GM12872 (cell line): ENCODE data around the gene ZC3H18.

Experiments used
- TF ChIP-seq, protein P1 (sequence below): IDR thresholded peaks from 3 replicates; pipeline ENCODE4 v1.5.1; 2011; ENCODE audit warnings: low read depth, mild to moderate bottlenecking, low read length, moderate library complexity; ENCODE audit not compliant: insufficient read depth

The ZC3H18 gene

DNA sequence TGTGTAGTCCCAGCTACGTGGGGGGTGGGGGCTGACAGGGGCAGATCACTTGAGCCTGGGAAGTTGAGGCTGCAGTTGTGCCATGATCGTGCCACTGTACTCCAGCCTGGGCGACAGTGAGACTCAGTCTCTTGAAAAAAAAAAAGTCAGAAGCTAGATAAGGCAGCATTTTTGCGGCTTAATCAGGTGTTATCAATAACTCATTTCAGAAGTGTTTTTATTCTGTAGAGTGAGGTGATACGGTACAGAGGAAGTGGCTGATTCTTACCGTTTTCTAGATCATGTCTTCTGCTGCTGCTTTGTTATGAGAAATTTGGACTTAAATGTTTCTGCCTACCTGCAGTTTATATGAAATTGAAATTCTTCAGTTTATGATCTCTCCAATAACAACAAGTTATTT, 18.6 kb downstream of the ZC3H18 start:
- TF ChIP-seq, protein P1, sequence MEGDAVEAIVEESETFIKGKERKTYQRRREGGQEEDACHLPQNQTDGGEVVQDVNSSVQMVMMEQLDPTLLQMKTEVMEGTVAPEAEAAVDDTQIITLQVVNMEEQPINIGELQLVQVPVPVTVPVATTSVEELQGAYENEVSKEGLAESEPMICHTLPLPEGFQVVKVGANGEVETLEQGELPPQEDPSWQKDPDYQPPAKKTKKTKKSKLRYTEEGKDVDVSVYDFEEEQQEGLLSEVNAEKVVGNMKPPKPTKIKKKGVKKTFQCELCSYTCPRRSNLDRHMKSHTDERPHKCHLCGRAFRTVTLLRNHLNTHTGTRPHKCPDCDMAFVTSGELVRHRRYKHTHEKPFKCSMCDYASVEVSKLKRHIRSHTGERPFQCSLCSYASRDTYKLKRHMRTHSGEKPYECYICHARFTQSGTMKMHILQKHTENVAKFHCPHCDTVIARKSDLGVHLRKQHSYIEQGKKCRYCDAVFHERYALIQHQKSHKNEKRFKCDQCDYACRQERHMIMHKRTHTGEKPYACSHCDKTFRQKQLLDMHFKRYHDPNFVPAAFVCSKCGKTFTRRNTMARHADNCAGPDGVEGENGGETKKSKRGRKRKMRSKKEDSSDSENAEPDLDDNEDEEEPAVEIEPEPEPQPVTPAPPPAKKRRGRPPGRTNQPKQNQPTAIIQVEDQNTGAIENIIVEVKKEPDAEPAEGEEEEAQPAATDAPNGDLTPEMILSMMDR, result no peak

DNA sequence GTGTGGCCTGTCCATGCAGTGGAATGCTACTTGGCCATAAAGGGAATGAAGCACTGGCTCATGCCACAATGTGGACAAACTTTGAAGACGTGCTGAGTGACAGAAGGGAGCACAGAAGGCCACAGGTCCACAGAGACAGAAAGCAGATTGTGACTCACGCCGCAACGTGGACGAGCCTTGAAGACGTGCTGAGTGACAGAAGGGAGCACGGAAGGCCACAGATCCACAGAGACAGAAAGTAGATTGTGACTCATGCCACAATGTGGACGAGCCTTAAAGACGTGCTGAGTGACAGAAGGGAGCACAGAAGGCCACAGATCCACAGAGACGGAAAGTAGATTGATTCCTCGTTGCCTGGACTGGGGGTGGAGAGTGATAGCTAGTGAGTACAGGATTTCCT, 19.2 kb downstream of the ZC3H18 start:
- TF ChIP-seq, protein P1, result no peak

DNA sequence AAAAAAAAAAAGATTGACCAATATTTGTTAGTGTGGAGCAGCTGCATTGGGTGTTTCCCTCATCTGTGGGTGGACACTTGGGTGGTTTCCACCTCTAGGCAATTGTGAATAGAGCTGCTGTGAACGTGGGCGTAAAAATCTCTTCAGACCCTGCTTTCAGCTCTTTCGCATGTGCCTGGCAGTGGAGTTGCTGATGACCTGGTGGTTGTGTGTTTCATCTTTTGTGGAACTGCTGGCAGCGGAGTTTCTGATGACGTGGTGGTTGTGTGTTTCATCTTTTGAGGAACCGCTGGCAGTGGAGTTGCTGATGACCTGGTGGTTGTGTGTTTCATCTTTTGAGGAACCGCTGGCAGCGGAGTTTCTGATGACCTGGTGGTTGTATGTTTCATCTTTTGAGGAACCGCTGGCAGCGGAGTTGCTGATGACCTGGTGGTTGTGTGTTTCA, 21.4 kb downstream of the ZC3H18 start:
- TF ChIP-seq, protein P1, result no peak

DNA sequence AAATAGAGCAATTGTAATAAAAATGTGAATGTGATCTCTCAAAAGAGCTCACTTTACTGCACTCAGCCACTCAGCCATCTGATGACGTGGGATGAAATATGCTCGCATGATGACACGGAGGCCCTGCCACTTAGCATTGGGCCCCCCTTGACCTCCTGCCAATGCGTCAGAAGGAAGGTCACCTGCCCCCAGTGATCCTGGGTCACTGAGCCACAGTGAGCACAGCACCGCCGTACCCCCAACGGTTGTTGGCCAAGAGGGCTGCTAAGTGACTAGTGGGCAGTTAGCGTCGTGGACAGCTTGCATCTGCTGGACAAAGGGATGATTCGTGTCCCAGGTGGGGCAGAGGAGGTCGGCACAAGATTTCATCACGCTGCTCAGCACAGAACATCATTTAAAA, 22.9 kb downstream of the ZC3H18 start:
- TF ChIP-seq, protein P1, result no peak

DNA sequence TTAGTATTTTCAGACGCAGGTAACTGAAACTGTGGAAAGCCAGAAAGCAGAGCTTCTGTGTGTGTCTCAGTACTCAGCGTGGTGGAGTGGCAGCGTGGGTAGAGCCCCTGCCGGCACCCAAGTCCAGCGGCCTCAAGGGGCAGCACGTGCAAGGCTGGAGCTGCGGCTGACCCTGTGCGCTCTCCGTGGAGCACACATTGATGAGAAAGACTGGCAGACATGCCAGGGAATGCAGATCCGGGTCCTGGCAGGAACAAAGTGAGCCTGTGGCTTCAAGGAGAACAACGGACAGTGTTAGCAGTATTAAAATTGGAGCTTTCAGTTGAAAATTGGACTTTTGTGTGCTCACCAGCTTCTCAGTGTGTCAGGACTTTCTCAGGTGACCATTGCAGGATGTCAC, 23.3 kb downstream of the ZC3H18 start:
- TF ChIP-seq, protein P1, result no peak

DNA sequence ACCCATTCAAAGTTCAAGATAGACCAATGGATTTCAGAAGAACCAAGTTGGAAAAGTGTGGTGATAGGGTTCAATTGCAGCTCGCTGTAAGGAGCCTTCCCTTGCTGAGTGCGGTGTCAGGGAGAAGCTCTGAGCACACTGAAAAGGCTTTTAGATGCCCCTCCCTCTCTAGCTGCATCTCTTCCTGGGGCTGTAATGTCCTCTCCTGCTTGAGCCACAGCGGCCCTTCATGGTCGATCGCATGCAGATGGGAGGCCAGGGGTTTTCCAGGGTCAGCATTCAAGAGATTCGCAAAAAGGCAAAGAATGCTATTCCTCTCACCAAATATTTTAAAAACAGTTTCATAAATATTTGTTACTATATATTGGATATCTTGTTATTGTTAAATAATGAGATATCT, 23.7 kb downstream of the ZC3H18 start:
- TF ChIP-seq, protein P1, result no peak

DNA sequence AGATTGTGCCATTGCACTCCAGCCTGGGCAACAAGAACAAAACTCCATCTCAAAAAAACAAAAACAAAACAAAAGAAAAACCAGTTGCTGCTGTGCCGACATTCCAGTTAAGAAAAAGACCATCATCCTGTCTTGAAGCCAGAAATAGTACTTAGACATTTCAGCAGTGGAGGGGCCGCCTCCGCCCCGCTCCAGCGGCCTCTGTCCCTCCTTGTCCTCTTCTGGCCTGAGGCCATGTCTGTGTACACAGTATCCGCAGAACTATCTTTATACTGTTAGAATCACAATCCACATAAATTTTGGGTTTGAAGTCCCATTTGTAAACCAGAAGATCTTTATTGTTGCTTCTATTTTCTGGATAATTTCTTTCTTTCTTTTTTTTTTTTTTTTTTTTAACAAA, 24.9 kb downstream of the ZC3H18 start:
- TF ChIP-seq, protein P1, result no peak

DNA sequence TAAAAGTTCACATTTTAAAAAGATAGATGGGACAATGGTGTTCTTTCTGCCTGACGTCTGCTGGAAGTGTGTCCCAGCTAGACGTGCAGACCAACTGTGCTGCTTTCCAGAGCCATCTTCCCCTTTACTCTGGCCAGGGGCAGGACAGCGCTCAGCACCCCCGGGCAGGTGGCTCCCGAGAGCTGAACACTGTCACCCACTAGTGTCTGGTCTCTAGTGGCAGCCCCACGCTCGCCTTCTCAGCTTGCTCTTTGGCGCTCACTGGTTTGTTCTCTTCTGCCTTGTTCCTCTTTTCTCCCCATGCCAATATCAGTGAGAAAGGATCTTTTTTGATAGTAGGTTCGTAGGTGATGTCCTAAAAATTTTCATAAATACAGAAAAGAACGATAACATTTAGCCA, 25.7 kb downstream of the ZC3H18 start:
- TF ChIP-seq, protein P1, result no peak
